HT1080 (cell line): Measurements from ENCODE around the gene SLC2A11. TPM values are rescaled to one million over a fixed set of nuclear protein-coding genes. Genes with fewer than 3 reads are reported as not detected.

Experiments used
- DNase-seq: peaks from one replicate; pipeline ENCODE4 v3.0.0-alpha.2; 2015; ENCODE audit warnings: low read depth
- polyA plus RNA-seq, 2 experiments: library from polyadenylated mRNA; depleted of rRNA; stranded (reverse); fragments of >200 nt; gene quantifications; 2 replicates each; pipeline ENCODE4 v1.2.3, GENCODE V29; 2015
- total RNA-seq: library from RNA; depleted of rRNA; stranded (reverse); fragments of >200 nt; shearing (Covaris generic); gene quantifications from 2 replicates; pipeline ENCODE4 v1.2.3, GENCODE V29; 2014; rRNA removed

Gene SLC2A11, protein sequence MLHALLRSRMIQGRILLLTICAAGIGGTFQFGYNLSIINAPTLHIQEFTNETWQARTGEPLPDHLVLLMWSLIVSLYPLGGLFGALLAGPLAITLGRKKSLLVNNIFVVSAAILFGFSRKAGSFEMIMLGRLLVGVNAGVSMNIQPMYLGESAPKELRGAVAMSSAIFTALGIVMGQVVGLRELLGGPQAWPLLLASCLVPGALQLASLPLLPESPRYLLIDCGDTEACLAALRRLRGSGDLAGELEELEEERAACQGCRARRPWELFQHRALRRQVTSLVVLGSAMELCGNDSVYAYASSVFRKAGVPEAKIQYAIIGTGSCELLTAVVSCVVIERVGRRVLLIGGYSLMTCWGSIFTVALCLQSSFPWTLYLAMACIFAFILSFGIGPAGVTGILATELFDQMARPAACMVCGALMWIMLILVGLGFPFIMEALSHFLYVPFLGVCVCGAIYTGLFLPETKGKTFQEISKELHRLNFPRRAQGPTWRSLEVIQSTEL
- total RNA-seq = 1.4 and 3.2 TPM in 2 replicates
- 4.1 and 5.8 TPM in 2 replicates for polyA plus RNA-seq (2015; cell fraction: cytosol; rRNA removed)
- 17.5 and 18.3 TPM in 2 replicates for polyA plus RNA-seq (2015; cell fraction: nucleus; rRNA removed)

DNA sequence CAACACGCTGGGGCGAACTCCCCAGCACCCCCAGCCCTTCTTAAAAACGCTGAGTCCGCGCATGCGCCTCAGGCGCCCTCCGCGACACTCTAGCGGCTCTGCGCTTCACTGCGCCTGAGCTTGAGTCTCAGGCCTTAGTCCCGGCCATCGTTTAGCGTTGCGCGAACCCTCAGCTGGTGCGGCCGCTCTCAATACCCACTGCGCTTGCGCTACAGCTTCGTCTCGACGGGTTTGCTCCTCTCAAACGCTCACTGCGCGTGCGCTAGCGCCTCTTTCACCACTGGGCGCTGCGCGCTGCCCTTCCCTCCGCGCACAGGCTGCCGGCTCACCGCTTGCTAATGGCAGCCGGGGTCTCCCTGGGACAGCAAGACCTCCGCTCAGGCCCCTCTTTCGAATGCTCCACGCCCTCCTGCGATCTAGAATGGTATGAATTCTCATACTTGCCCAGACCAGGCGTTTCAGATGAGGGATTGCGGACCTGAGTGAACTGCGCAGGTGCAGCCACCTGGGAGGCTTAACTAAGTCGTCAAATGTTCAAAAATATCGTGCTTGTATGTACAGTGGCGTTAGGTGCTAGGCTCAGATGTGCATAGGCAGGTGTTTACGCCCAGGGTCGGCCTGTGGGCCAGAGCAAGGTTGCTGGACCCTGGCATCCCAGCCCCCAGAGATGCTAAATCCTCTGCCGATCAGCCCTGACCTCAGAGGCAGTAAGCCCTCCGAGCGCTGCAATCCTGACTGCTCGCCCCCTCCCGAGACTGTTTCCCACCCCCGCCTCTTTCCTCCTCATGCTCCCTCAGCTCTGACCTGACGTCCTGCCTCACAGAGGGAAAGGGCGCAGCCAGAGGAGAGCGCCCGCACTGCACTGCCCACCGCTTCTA is at the start of gene SLC2A11:
Gene SLC2A11 (plus strand): TSS at position 270 of the 878 bp plus-strand sequence. CDS start 125 bp downstream, at position 395.
- peak; percentile 91 for DNase-seq

DNA sequence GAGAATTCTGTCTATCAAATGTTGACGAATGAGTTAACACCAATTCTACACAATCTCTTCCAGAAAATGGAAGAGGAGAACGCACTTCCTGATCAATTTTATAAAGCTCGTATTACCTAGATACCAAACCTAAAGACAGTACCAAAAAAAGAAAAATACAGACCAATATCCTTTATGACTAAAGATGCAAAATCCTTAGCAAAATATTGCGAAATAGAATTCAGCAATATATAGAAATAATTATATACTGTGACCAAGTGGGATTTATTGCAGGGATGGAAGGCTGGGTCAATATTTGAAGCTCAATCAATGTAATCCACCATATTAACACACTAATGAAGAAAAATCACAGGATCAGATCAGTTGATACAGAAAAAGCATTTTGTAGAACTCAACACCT is 45.3 kb upstream of the SLC2A11 start:
- DNase-seq = no peak

DNA sequence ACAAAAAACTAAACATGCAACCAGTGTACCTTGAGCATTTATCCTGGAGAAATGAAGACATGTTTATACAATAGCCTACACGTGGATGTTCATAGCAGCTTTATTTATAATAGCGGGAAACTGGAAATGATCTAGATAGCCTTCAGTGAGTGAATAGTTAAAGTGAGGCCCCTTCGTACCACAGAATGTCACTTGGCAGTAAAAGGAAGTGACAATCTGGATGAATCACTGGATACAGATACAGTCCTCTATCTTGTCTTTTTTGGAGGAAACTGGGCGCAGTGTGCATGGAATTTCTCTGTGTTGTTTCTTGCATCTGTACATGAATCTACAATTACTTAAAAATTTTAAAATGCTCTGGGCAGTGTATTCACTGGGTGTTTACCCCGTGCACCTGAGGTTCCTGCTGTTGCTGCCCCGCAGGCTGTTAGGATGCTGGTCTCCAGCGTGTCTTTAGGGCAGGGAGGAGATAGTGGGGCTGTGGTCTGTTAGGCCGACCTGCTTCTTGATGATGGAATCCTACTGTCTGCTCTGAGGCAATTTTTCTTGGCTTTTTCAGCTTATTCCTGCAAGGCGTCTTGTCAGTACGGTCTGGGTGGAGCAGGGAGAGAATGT is 42.0 kb upstream of the SLC2A11 start:
- DNase-seq = no peak

DNA sequence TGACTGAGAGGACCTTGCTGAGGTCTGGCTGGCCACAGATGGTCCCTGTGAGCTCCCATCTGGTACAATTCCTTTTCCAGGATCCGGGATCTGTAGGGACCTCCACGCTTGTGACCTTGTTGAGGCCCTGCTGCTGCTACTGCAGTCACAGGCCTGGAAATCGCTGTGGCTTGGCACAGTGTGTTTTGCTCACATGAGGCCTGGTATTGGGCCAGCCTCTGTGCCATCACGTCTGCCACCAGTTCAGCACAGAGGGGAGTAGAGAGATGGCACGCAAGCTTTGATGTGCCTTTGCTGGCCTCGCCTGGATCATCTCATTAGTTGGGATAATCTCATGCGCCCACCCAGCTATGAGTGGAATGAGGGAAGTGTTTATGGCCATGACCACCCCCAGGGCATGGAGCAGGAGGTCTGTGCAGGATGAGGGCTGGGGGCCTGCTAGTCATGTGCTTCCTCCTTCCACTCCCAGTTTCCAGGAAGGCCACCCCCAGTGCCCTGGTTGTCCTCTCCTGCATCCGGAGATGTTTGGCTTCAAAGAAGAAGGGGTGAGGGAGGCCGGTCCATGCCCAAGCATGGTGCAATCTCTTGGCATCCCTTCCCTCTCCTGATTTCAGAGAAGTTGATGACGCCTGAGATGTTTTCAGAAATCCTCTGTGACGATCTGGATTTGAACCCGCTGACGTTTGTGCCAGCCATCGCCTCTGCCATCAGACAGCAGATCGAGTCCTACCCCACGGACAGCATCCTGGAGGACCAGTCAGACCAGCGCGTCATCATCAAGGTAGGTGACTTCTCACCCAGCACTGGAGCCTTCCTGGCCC is 41.3 kb upstream of the SLC2A11 start:
- DNase-seq = no peak

DNA sequence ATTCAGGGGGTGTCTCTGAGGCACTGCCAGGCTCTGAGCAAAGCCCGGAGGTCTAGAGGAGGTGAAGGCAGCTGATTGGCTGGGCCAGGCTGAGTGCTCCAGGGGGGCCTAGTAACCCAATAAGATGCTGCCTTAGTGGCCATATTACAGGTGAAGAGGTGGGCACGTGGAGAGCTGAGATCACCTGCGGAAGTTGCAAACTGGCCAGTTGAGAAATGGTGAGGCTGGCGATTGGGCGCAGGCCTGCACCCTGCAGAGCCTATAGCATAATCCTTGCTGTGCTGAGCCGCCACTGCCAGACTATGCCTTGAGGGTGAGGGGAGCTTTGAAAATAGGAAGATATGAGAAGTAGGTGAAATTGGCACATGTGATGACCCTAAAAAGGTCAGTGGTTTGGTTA is 40.5 kb upstream of the SLC2A11 start:
- DNase-seq = no peak

DNA sequence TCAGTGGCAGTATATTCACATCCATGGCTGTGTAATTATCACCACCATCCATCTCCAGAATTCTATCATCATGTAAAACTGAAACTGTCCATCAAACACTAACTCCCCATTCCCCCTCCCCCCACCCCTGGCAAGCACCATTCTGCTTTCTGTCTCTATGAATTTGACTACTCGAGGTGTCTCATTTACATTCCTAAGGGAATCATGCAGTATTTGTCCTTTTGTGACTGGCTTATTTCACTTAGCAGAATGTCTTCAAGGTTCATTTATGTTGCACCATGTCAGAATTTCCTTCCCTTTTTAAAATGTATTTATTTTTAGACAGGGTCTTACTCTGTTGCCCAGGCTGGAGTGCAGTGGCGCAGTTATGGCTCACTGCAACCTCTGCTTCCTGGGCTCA is 39.1 kb upstream of the SLC2A11 start:
- no peak for DNase-seq

DNA sequence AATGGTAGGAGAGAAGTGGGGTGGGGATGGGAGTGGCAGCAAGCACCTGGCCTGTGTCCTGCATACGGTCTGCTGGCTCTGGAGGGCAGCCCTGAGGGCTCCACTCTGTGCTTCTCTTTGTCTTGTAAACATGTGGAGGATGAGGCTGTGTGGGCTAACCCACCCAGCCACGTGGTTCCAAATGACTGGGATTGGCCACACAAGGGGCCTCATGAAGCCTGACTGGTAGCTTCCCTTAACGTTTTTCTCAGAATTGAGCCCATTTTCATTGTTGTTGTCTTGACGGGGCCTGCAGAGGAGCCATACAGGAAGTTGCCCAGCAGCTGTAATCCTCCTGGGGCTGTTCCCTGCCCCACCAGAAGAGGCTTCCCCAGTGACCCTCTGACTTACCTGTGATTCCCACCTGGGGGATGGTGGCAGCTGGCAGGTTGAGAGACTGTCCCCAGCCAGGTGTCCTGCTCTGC is 36.9 kb upstream of the SLC2A11 start:
- DNase-seq = no peak

DNA sequence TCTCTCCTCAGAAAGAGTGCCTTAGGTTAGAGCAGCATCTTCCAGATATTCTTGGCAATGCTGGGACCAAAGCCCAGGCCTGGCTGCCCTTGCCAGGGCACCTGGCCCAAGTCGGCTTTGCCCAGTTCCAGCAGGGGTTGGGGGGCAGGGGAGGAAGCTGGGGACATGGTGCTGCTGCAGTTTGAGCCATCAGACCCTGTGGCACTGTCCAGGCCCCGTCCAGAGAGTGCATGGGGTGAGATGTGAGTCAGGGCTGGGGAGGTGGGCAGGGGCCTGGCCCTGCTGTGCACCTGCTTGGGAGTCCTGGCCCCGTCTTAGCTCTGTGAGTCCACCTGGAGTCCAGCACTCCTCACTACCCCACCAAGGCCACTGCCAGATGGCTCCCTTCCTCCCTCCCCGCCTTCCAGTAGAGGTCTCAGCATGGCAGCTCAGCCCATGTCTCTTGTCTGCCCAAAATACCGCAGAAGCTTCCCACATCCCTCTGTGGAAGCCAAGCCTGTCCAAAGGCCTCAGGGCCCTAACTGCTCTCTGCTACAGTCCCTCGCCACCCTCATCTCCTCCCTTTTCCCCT is 35.5 kb upstream of the SLC2A11 start:
- no peak for DNase-seq

DNA sequence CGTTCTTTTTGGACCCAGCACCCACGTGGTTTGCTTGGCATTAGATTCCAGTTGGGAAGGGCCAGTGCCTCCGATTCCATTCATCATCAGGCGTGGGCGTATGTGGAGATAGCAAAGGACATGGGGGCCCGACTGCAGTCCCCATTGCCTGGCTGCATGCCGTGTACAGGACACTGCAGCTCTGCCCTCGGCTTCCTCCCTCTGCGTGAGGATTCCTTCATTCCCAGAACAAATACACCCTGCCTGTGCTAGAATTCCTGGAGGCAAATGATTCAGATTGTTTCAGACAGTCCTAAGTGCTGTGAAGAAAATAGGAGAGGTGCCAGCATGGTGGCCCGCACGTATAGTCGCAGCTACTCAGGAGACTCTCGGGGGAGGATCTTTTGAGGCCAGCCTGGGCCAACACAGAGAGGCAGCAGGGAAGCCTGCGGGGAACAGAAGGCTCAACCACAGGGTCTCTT is 34.3 kb upstream of the SLC2A11 start:
- DNase-seq = no peak

DNA sequence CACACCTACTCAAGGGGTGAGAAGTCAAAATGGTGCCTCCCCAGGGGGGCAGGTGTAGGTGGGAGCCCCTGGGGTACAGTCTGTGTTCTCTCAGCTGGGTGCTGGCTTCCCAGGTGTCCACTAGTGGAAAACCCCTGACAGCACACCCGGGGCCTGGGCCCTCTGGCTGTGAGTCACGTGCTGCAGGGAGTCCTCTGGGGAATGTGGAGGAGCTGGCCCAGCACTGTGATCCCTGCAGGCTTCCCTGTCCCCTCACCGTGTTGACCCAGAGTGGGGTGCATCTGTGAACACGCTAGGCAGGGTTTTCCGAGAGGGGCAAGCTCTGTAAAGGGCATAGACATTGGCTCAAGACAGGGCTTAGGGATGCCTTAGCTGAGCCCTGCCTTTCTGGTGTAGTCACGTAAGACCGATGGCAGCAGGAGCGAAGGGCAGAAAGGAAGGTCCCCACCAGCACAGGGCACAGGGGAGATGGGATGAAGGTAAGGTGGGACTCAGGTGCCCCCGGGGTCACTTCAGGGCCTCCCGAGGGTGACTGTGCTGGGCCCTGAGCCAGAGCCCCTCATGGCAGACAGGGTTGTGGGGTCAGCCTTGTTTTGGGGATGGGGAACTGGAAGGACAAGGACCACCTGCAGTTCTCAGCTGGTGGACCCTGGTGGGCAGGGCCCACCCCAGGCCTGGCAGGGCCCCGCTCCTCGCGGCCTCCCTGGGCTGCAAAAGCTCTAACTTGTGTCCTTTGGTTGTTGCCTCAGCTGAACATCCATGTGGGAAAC is 33.0 kb upstream of the SLC2A11 start:
- no peak for DNase-seq

DNA sequence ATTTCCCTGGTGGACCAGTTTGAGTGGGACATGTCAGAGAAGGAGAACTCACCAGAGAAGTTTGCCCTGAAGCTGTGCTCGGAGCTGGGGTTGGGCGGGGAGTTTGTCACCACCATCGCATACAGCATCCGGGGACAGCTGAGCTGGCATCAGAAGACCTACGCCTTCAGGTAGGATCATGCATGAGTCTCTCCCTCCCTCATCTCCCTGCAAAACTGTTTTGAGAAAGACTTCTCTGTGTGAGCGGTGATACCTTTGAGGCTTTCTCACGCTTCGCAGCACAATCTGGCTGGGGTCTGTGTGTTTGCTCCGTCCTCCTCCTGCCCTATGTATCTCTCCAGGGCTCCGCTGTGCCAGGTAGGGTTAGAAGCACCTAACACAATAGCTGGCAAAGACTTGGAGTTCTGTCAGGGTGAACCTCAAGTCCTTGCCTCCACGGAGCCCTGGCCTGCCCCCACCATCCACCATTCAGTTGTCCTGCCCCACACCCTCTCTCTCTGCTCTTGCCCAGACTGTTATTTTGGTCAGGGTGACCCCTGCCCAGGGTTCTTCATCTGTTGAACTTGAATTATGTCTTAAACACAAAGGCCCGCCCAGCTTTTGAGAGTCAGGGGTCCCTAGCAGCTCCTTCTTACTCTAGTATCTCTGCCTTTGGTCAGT is 32.3 kb upstream of the SLC2A11 start:
- DNase-seq = no peak

DNA sequence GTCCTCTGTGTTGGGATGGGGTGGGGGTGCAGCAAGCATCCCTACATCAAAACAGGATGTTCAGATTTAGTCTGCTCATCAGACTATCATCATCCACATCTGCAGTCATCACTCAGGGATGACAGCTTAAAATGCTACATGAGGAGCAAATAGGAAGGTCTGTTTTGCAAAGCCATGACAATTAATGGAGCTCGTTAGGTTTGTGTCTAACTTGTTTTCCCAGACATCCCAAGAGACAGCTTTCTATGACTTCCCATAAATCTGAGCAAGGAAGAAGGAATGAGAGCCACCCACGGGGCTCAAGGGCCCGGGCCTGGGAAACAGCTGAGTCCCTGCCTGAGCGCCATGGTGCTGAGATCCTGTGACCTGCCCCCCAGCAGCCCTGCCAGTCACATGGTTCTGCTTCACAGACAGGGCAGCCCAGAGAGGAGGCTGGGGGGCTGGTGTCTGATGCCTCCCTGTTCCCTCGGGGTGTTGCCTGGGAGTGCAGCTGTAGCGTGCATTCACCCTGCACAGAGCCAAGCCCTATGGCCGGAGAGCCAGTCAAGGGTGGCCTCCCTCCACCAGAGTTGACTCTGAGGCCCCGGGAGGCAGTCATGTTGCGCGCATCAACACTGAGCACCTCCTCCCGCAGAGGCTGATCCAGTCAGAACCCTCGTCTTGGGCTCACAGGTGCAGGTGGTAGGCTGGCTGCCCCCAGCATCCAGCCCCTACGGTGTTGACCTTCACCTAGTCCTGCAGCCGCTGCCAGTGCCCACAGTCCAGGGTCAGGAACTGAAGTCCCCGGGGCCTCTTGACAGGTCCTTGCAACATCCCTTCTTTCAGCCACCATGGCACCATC is 30.9 kb upstream of the SLC2A11 start:
- DNase-seq = no peak

DNA sequence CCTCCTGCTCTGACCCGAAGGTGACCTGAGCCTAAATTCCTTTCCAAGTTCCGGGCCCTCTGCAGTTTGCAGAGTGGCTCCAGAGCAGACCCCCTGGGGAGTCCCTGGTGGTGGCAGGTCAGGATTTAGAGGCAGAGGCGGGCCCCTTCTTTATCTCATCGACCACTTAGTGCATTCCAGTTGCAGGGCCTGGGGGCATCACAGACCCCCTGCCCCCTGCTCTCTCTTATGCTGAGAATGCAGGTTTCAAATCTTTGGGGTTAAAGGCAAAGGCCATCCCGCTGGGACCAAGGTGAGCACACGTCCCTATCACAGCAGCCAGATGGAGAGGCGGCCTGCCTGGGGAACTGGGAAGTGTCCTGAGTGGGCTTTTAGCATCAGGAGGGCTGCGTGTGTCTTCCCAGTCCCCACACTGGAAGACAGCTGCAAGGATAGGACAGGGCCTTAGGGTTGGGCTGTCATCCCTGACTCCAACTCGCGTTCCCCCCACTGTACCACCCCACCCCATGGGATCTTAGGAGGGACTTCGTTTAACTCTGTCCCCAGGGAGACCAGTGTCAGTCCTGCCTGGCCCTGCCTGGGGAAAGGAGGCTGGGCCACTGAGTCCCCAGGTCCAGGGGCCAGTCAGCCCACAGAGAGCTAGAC is 30.2 kb upstream of the SLC2A11 start:
- no peak for DNase-seq

DNA sequence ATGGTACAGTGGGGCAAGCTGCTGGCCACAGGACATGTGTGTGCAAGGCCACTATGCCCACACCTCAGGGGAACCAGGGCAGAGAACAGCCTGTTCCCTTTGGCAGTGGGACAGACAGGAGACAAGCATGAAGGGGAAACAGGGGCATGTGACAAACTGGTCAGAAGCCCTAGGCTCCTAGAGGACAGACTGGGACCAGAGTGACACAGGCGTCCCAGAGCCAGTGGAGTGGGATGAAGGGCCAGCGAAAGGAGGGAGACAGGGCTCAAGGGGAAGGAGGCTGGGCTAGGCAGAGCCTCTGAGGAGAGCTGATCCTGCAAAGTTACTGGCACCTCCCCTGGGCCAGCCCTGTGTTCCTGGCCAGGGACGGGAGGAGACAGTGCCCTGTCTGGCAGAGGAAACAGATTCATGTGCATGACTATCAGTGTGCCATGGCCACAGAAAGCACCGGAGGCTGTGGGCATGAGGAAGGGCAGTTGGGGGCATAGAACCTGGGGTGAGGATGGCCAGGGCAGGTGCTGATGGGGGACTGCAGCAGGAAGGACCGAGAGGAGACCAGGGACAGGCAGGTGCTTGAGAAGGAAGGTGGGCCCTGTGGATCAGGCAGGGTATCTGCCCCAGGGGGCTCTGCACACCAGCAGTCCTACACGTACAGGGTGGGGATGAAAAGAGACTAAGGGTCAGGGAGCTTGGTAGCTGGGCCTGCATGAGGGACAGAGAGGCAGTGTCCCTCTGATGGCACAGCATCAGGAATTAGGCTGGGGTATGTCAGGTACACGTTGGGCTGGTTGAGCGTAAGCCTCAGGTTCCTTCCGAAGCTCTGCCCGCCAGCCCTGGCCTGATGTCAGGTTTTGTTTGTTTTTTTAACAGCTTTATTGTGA is 28.6 kb upstream of the SLC2A11 start:
- no peak for DNase-seq

DNA sequence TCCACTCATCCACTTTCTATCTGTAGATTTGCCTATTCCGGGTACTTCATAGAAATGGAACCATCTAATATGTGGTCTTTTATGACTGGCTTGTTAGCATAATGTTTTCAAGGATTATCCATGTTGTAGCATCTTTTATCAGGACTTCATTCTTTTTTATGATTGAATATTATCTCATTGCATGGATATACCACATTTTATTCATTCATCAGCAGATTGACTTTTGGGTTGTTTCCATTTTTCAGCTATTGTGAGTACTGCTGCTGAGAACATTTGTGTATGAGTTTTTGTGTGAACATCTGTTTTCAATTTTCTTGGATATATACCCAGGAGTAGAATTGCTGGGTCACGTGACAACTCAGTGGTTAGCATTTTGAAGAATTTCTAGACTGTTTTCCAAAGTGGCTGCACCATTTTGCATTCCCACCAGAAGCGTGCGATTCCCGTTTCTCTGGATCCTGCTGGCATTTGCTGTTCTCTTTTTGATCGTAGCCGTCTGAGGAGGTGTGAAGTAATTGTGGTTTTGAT is 27.8 kb upstream of the SLC2A11 start:
- no peak for DNase-seq

DNA sequence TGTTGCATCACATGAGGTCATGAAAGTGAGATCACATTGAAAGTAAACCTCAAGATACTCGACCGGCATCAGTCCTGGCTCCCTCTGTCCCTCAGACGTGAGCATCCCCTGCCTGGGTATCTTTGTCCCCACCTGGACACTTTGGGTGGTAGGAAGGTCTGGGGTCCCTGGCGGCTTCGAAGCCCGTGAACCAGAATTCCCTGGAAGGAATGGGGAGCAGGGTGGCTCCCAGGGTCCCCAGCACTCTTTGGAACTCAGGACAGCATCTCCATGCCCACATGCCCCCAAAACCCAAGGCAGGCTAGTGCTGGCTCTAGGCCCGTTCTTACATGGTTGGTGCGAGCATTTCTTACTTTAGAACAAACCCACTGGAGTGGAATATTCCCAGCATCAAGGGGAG is 26.4 kb upstream of the SLC2A11 start:
- no peak for DNase-seq
